Neural cell (in vitro differentiated cells): ENCODE data around the gene TMPRSS3. TPM values are rescaled to one million over a fixed set of nuclear protein-coding genes. Genes with fewer than 3 reads are reported as not detected.

ENCODE experiments used
- H2AFZ ChIP-seq: fragments of 200-600, 300-800 bp; sonication (generic), shearing (Covaris generic); 2 replicates; pipeline ENCODE4 v1.6.0; 2014; ENCODE audit warnings: low read depth, mild to moderate bottlenecking, antibody characterized with exemption, low read length, moderate library complexity
- H3F3A ChIP-seq: fragments of 200-600 bp; shearing (Covaris generic); 2 replicates; pipeline ENCODE4 v1.6.1; 2016; ENCODE audit warnings: mild to moderate bottlenecking, moderate library complexity, mixed read lengths, antibody characterized with exemption, low read length; ENCODE audit not compliant: insufficient read depth, poor library complexity, severe bottlenecking
- H3K27ac ChIP-seq: fragments of 200-600, 300-800 bp; sonication (generic), shearing (Covaris generic); 2 replicates; pipeline ENCODE4 v1.5.1; 2014; ENCODE audit warnings: mild to moderate bottlenecking, low read length, moderate library complexity
- H3K27me3 ChIP-seq: fragments of 300-800, 200-600 bp; sonication (generic), shearing (Covaris generic); 2 replicates; pipeline ENCODE4 v1.6.0; 2014; ENCODE audit warnings: mild to moderate bottlenecking, low read depth, low read length, moderate library complexity; ENCODE audit not compliant: insufficient read depth
- H3K36me3 ChIP-seq: fragments of 300-800, 200-600 bp; sonication (generic), shearing (Covaris generic); 2 replicates; pipeline ENCODE4 v1.5.1; 2014; ENCODE audit warnings: mild to moderate bottlenecking, antibody characterized with exemption, low read length, moderate library complexity; ENCODE audit not compliant: insufficient read depth
- H3K4me2 ChIP-seq: fragments of 300-800, 200-600 bp; sonication (generic), shearing (Covaris generic); 2 replicates; pipeline ENCODE4 v1.6.0; 2014; ENCODE audit warnings: mild to moderate bottlenecking, low read length
- H3K4me3 ChIP-seq: fragments of 300-800, 200-600 bp; sonication (generic), shearing (Covaris generic); 2 replicates; pipeline ENCODE4 v1.5.1; 2014; ENCODE audit warnings: mild to moderate bottlenecking, low read length, moderate library complexity
- H3K79me2 ChIP-seq: fragments of 200-600 bp; shearing (Covaris generic); replicated peaks from 2 replicates; pipeline ENCODE4 v1.6.0; 2014; ENCODE audit warnings: mild to moderate bottlenecking, low read length, moderate library complexity; ENCODE audit not compliant: insufficient read depth
- H3K9ac ChIP-seq: fragments of 300-800, 200-600 bp; sonication (generic), shearing (Covaris generic); 2 replicates; pipeline ENCODE4 v1.6.1; 2016; ENCODE audit warnings: mild to moderate bottlenecking, low read length, mixed read lengths
- H3K9me2 ChIP-seq: fragments of 200-600 bp; shearing (Covaris generic); 2 replicates; pipeline ENCODE4 v1.6.1; 2016; ENCODE audit warnings: mild to moderate bottlenecking, low read length, mixed read lengths; ENCODE audit not compliant: insufficient read depth
- H3K9me3 ChIP-seq: fragments of 200-600, 300-800 bp; sonication (generic), shearing (Covaris generic); 2 replicates; pipeline ENCODE4 v1.6.1; 2016; ENCODE audit warnings: mild to moderate bottlenecking, mixed run types, low read length, moderate library complexity, mixed read lengths
- H4K20me1 ChIP-seq: fragments of 200-600 bp; shearing (Covaris generic); 2 replicates; pipeline ENCODE4 v1.6.1; 2016; ENCODE audit warnings: mild to moderate bottlenecking, mixed run types; ENCODE audit not compliant: insufficient read depth
- CTCF ChIP-seq: fragments of 450-650 bp; IDR thresholded peaks from 2 replicates; pipeline ENCODE4 v1.5.1; 2014; ENCODE audit warnings: antibody characterized with exemption, mild to moderate bottlenecking, moderate library complexity; ENCODE audit not compliant: poor library complexity, severe bottlenecking
- EP300 ChIP-seq: fragments of 450-650 bp; conservative IDR thresholded peaks from 2 replicates; pipeline ENCODE4 v1.6.1; 2014; ENCODE audit warnings: antibody characterized with exemption, mild to moderate bottlenecking, moderate library complexity; ENCODE audit not compliant: poor library complexity, severe bottlenecking
- EZH2 ChIP-seq: fragments of 200-600, 300-800 bp; shearing (Covaris generic), sonication (generic); IDR thresholded peaks from 2 replicates; pipeline ENCODE4 v1.6.1; 2014; ENCODE audit warnings: antibody characterized with exemption, low read length, borderline replicate concordance, mild to moderate bottlenecking; ENCODE audit not compliant: insufficient read depth, poor library complexity, severe bottlenecking
- MXI1 ChIP-seq: fragments of 450-650 bp; conservative IDR thresholded peaks from 2 replicates; pipeline ENCODE4 v1.6.1; 2014; ENCODE audit warnings: antibody characterized with exemption, mild to moderate bottlenecking; ENCODE audit not compliant: poor library complexity, severe bottlenecking
- POLR2AphosphoS5 ChIP-seq: IDR thresholded peaks from 2 replicates; pipeline ENCODE4 v1.6.1; 2012
- RAD21 ChIP-seq: fragments of 450-650 bp; conservative IDR thresholded peaks from 2 replicates; pipeline ENCODE4 v1.6.1; 2014; ENCODE audit warnings: antibody characterized with exemption, mild to moderate bottlenecking, moderate library complexity
- REST ChIP-seq: IDR thresholded peaks from 2 replicates; pipeline ENCODE4 v1.6.1; 2012; ENCODE audit warnings: borderline replicate concordance
- SMC3 ChIP-seq: fragments of 450-650 bp; conservative IDR thresholded peaks from 2 replicates; pipeline ENCODE4 v1.6.1; 2014; ENCODE audit warnings: antibody characterized with exemption, mild to moderate bottlenecking, moderate library complexity; ENCODE audit not compliant: poor library complexity
- TAF1 ChIP-seq: IDR thresholded peaks from 2 replicates; pipeline ENCODE4 v1.6.1; 2012; ENCODE audit warnings: low read depth
- polyA plus RNA-seq: library from polyadenylated mRNA; depleted of rRNA; stranded (reverse); fragments of >200 nt; gene quantifications from 2 replicates; pipeline ENCODE4 v1.2.3, GENCODE V29; 2014

The TMPRSS3 gene
- polyA plus RNA-seq, 1 donor from 2014 or later, result 0.12 TPM

GRCh38 chr21:42414928-42415769 is 19.3 kb upstream of the TMPRSS3 start:
- Histone ChIP-seq H3K79me2 (no peaks in the 10 kb centered on the region), H3K27me3 (no peaks in the 10 kb centered on the region), H4K20me1 (no peaks in the 10 kb centered on the region), H3K9me3 (no peaks in the 10 kb centered on the region), H3K36me3 (no peaks in the 10 kb centered on the region), H2AFZ (no peak overlapping the region), H3K4me2 (no peak overlapping the region), H3K9ac (no peak overlapping the region), H3K9me2 (no peaks in the 10 kb centered on the region), H3F3A (no peaks in the 10 kb centered on the region), H3K27ac (no peak overlapping the region), H3K4me3 (no peak overlapping the region)
- TF ChIP-seq POLR2AphosphoS5 (no peak), EZH2 (no peak), MXI1 (no peak), TAF1 (no peak), REST (no peak), RAD21 (no peak), EP300 (no peak), SMC3 (no peak)

DNA sequence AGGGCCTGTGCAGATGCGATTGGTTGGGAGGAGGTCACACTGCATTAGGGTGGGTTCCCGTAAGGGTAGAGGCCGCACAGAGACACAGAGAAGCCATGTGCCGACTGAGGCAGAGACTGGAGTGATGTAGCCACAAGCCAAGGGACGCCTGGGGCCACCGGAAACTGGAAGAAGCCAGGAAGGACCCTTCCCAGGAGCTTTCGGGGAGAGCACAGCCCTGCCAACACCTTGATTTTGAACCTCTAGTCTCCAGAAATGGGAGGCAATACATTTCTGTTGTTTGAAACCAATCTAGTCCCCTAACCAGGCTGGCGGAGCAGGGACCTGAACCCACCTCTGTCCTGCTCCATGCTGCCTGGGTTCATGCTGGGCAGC is 18.7 kb upstream of the TMPRSS3 start:
- no peak for TF ChIP-seq EZH2
- no peak for TF ChIP-seq SMC3
- no peak for TF ChIP-seq EP300
- no peak for TF ChIP-seq TAF1
- TF ChIP-seq MXI1, result no peak
- TF ChIP-seq REST, result no peak
- no peak for TF ChIP-seq CTCF
- TF ChIP-seq POLR2AphosphoS5, result no peak
- TF ChIP-seq RAD21, result no peak
- Histone ChIP-seq H4K20me1 (no peaks in the 10 kb centered on the region), H2AFZ (no peak overlapping the region), H3K27ac (no peak overlapping the region), H3K79me2 (no peaks in the 10 kb centered on the region), H3F3A (no peaks in the 10 kb centered on the region), H3K9me3 (no peaks in the 10 kb centered on the region), H3K4me2 (no peak overlapping the region), H3K36me3 (no peaks in the 10 kb centered on the region), H3K4me3 (no peak overlapping the region), H3K9ac (no peak overlapping the region), H3K27me3 (no peaks in the 10 kb centered on the region), H3K9me2 (no peaks in the 10 kb centered on the region)
